GM12865 (cell line): ENCODE results near the gene GRID1.

Source experiments
- DNase-seq: peaks from one replicate; pipeline ENCODE4 v3.0.0; 2010; ENCODE audit warnings: low read depth
- H3K4me3 ChIP-seq: 2 replicates; pipeline ENCODE4 v1.5.1; 2011; ENCODE audit warnings: mild to moderate bottlenecking, low read depth, low read length, control low read depth
- TF ChIP-seq, protein P1 (sequence below): IDR thresholded peaks from 2 replicates; pipeline ENCODE4 v1.5.1; 2011; ENCODE audit warnings: low read length, control low read depth, low read depth, inconsistent platforms; ENCODE audit not compliant: insufficient read depth; ENCODE audit errors: missing control alignments

GRID1 gene

DNA sequence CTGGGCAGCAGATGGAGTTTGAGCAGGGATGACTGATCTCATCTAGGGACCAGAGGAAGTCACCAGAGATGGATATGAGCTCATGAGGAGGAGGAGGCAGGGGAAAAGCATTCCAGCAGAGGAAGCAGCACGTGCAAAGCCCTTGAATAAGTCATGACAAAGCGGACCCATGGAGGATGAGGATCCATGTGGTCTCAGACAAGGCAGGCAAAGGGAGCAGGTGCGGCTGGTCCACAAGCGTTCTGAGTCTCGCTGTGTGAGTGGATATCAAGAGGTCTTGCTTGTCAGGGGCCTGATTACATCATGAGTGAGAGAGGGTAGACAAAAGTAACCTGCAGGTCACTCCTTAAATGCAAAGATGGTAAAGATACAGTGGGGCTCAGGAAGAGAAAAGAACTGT is 307.6 kb downstream of the GRID1 start:
- H3K4me3 ChIP-seq: no peak overlapping the region
- no peak for DNase-seq
- TF ChIP-seq, protein P1, sequence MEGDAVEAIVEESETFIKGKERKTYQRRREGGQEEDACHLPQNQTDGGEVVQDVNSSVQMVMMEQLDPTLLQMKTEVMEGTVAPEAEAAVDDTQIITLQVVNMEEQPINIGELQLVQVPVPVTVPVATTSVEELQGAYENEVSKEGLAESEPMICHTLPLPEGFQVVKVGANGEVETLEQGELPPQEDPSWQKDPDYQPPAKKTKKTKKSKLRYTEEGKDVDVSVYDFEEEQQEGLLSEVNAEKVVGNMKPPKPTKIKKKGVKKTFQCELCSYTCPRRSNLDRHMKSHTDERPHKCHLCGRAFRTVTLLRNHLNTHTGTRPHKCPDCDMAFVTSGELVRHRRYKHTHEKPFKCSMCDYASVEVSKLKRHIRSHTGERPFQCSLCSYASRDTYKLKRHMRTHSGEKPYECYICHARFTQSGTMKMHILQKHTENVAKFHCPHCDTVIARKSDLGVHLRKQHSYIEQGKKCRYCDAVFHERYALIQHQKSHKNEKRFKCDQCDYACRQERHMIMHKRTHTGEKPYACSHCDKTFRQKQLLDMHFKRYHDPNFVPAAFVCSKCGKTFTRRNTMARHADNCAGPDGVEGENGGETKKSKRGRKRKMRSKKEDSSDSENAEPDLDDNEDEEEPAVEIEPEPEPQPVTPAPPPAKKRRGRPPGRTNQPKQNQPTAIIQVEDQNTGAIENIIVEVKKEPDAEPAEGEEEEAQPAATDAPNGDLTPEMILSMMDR: no peak

DNA sequence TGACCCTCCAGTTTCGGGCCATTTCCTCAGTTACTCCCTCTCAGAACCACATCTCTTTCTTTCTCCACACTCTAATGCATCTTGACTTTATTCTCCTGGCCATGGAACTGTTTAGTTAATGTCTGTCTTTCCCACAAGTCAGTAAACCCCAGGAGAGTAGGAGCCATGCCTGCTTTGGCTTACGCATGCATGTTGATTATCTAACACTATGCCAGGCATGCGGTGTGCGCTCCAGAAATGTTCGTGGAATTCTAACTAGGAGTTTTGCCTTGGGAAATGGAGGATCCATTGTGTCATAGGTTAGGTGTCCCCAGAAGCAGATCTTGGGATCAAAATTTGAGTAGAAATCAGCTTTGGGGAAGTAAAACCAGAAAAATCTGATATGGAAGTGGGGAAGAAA is 308.9 kb downstream of the GRID1 start:
- TF ChIP-seq, protein P1: no peak
- DNase-seq: no peak
- H3K4me3 ChIP-seq: no peak overlapping the region

DNA sequence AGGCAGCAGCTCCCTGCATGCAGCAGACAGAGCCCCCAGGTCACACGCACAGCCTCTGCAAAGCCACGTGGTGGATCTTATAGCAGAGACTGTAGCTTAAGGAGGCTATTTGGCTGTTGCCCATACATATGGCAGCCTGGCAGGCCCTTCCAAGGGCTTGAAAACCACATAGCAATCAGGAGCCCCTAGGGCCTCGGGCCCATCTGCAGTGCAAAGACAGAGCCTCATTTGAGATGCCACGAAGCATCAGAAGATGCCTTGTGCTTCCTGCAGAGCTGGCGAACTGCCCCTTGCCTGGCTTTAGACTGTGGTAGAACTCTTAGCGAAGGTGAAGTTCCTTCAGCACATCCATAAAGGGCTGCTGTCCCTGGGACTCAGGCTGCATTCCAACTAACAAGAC is 309.9 kb downstream of the GRID1 start:
- TF ChIP-seq, protein P1: no peak
- DNase-seq: no peak
- no peak overlapping the region for H3K4me3 ChIP-seq

DNA sequence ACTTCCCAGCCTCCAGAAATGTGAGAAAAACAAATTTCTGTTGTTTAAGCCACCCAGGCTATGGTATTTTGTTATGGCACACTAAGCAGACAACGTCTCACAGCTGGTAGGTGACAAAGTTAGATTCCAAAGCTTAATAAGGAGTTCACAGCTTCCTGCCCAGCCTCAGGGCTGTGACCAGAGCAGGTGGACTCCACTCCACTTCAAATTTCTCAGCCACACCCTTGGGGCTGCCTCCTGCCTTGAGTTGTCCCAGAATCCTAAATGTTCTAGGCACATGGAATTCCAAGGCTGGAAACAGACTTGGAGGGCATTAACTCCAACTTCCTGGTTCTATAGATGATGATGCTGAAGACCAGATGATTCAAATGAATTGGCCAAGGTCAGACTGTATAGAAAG is 310.7 kb downstream of the GRID1 start:
- TF ChIP-seq, protein P1: no peak
- no peak overlapping the region for H3K4me3 ChIP-seq
- no peak for DNase-seq

DNA sequence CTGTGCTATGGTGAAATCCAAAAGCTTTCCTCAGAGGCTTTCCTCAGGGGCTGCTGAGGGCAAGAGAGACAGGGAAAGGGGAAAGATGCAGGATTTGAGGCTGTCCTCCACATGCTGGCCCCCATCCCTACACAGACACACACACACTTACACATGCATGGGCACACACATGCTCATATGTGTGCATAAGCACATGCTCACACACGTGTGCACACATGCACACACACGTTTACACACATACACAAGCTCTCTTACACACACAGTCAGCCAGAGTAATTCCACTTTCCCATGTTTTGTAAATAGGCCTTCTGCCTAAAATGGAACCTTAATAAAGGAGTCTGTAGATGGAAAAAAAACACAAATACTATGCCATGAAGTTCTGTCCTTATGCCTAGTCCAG is 312.9 kb downstream of the GRID1 start:
- no peak overlapping the region for H3K4me3 ChIP-seq
- TF ChIP-seq, protein P1: no peak
- no peak for DNase-seq

DNA sequence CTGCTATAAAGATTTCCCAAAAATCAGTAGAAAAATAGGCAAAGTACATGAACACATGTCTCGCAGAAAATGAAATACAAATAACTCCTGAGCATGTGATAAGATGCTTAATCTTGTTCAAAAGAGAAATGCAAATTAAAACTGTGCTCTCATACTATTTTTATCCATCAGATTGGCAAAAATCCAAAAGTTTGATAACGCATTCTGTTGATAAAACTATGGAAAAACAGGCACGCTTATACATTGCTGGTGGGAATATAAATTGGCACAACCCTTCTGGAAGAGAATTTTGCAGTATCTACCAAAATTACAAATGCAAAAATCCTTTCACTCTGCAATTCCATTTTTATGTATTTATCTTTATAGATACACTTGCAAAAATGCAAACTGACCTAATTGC is 315.0 kb downstream of the GRID1 start:
- DNase-seq: no peak
- TF ChIP-seq, protein P1: no peak
- no peak overlapping the region for H3K4me3 ChIP-seq

DNA sequence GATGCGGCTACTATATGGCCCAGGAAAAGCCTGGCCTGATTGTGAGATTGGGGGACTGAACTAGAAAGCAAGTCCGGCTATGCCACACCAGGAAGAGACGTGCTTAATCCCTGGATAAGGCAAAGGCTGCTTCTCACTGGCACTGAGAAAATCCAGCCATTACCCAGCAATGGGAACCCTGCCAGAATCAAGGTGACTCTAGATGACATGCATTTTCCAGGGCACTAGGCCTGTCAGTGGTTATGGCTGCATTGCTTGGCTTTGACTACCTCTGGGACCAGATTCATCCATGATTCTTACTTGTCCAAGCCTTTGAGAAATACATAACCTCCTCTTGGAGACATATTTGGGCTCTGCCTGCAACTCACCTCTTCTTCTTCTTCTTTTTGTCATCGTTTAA is 317.2 kb downstream of the GRID1 start:
- H3K4me3 ChIP-seq: no peak overlapping the region
- TF ChIP-seq, protein P1: no peak
- no peak for DNase-seq
